ENCODE data around the gene ALDH1L2. TPM values are rescaled to one million over a fixed set of nuclear protein-coding genes. Genes with fewer than 3 reads are reported as not detected.

Gene ALDH1L2
- total RNA-seq, 1 experiment from 2014 or later = 1.9 TPM

DNA sequence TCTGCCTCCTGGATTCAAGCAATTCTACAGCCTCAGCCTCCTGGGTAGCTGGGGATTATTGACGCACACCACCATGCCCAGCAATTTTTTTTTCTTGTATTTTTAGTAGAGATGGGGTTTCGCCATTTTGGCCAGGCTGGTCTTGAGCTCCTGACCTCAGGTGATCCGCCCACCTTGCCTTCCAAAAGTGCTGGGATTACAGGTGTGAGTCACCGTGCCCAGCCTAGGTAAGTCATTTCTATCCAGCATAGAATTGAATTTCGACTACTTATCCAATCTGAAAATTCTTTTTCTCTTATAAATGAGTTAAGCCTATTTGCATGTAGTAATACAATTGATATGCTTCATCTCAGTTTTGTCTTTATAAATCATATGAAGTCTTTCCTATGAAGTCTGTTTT, 111.0 kb downstream of the ALDH1L2 start:
- TF ChIP-seq, protein P1, sequence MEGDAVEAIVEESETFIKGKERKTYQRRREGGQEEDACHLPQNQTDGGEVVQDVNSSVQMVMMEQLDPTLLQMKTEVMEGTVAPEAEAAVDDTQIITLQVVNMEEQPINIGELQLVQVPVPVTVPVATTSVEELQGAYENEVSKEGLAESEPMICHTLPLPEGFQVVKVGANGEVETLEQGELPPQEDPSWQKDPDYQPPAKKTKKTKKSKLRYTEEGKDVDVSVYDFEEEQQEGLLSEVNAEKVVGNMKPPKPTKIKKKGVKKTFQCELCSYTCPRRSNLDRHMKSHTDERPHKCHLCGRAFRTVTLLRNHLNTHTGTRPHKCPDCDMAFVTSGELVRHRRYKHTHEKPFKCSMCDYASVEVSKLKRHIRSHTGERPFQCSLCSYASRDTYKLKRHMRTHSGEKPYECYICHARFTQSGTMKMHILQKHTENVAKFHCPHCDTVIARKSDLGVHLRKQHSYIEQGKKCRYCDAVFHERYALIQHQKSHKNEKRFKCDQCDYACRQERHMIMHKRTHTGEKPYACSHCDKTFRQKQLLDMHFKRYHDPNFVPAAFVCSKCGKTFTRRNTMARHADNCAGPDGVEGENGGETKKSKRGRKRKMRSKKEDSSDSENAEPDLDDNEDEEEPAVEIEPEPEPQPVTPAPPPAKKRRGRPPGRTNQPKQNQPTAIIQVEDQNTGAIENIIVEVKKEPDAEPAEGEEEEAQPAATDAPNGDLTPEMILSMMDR (conservative IDR thresholded peaks at IDR 0.05) = no peak
- Histone ChIP-seq H4K91ac (ENCODE audit: insufficient read length, low read depth, low read length) (no peak overlapping the region), H3K27ac (ENCODE audit: insufficient read length, low read depth, low read length) (no peak overlapping the region), H3K14ac (ENCODE audit: insufficient read depth, low read length) (no peak overlapping the region), H3K9me3 (ENCODE audit: control insufficient read depth, low read depth, low read length) (no peaks in the 10 kb centered on the region), H2BK15ac (ENCODE audit: low read depth, low read length) (no peak overlapping the region), H2BK20ac (ENCODE audit: low read depth, low read length, poor library complexity, severe bottlenecking) (no peak overlapping the region), H3T11ph (ENCODE audit: low read length) (no peak overlapping the region), H2AK5ac (ENCODE audit: insufficient read length, low read length) (no peak overlapping the region), H3K23me2 (ENCODE audit: insufficient read length, low read depth, low read length, poor library complexity, severe bottlenecking) (peaks cover 3% of the 10 kb centered on the region), H3K79me2 (ENCODE audit: insufficient read depth, low read length) (no peaks in the 10 kb centered on the region), H3K56ac (ENCODE audit: insufficient read length, low read depth, low read length) (no peak overlapping the region), H4K20me1 (ENCODE audit: control insufficient read depth, insufficient read depth, insufficient read length) (no peaks in the 10 kb centered on the region), H3K27me3 (ENCODE audit: insufficient read depth, low read length) (no peaks in the 10 kb centered on the region), H2BK5ac (ENCODE audit: insufficient read length, low read length) (no peak overlapping the region), H3K79me1 (ENCODE audit: insufficient read depth, low read depth, low read length, poor library complexity, severe bottlenecking) (no peaks in the 10 kb centered on the region), H3K18ac (ENCODE audit: insufficient read length, low read depth, low read length) (no peak overlapping the region), H3K4me2 (ENCODE audit: insufficient read depth, insufficient read length, low read length) (no peak overlapping the region), H3K4me1 (ENCODE audit: insufficient read depth, low read length) (no peaks in the 10 kb centered on the region), H3K4ac (ENCODE audit: low read depth, low read length) (no peak overlapping the region), H4K5ac (ENCODE audit: insufficient read length, low read depth, low read length) (no peak overlapping the region), H2BK12ac (ENCODE audit: insufficient read length, low read depth, low read length) (no peak overlapping the region), H4K8ac (replicated peaks; ENCODE audit: insufficient read length, low read depth, low read length) (no peak overlapping the region), H3K23ac (ENCODE audit: insufficient read length, low read depth, low read length) (no peak overlapping the region), H2BK120ac (ENCODE audit: low read depth, low read length, poor library complexity, severe bottlenecking) (no peak overlapping the region), H3K9ac (ENCODE audit: extremely low read depth, insufficient read length, low read length) (no peak overlapping the region), H2AFZ (ENCODE audit: low read length) (no peak overlapping the region)
- Mint-ChIP-seq H3K9me3 (no peaks in the 10 kb centered on the region), H3K27me3 (ENCODE audit: low read depth) (no peaks in the 10 kb centered on the region; the same call in 1 of the 2 replicates), H3K4me1 (no peaks in the 10 kb centered on the region), H3K27ac (no peak overlapping the region), H3K36me3 (ENCODE audit: insufficient read depth in 1 of 3, low read depth in 3 of 3) (no peaks in the 10 kb centered on the region), H3K4me3 (no peak overlapping the region)
- WGBS (ENCODE audit: extremely low coverage, insufficient read length, low lambda C conversion rate) = no CpG with 5 or more reads among the region's 5 CpGs
- no peak for DNase-seq

Measured in H9 (cell line).